ENCODE data around the gene CACTIN.

DNA sequence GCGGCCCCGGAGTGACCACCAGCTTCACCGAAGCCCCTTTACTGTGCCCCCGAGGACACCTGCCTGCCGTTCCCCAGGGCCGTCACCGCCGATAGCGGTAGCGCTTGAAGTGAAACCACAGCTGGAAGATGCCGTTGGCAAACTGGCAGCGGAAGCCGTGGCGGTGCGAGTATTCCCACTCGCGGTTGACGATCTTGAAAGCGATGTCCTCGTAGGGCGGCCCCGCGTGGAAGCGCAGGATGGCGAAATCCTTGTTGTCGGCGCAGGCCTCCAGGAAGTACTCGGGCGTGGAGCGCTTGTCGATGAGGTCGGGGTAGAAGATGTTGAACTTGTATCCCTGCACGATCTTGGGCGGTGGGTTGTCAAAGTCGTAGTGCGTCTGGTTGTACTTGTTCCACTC, 14.7 kb downstream of the CACTIN start:
- TF ChIP-seq, protein P1, sequence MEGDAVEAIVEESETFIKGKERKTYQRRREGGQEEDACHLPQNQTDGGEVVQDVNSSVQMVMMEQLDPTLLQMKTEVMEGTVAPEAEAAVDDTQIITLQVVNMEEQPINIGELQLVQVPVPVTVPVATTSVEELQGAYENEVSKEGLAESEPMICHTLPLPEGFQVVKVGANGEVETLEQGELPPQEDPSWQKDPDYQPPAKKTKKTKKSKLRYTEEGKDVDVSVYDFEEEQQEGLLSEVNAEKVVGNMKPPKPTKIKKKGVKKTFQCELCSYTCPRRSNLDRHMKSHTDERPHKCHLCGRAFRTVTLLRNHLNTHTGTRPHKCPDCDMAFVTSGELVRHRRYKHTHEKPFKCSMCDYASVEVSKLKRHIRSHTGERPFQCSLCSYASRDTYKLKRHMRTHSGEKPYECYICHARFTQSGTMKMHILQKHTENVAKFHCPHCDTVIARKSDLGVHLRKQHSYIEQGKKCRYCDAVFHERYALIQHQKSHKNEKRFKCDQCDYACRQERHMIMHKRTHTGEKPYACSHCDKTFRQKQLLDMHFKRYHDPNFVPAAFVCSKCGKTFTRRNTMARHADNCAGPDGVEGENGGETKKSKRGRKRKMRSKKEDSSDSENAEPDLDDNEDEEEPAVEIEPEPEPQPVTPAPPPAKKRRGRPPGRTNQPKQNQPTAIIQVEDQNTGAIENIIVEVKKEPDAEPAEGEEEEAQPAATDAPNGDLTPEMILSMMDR (conservative IDR thresholded peaks at IDR 0.05): no peak
- TF ChIP-seq EZH2 (IDR thresholded peaks at IDR 0.05; ENCODE audit: low read depth): no peak
